Activated CD4-positive, alpha-beta T cell treated with anti-CD3 and anti-CD28 coated beads for 36 hours (primary cell): ENCODE results near the gene MME. TPM values are rescaled to one million over a fixed set of nuclear protein-coding genes. Genes with fewer than 3 reads are reported as not detected.
"Not testable (repeated sequence)": the region's sequence is repeated elsewhere in the genome, so short reads cannot be mapped to it uniquely, and the experiment has no call there.

Source experiments
- ATAC-seq: fragments of 200-7000 bp; cut with Tn5 transposase; one replicate; pipeline ENCODE4 v1.10.0; 2021; ENCODE audit warnings: mild to moderate bottlenecking, moderate library complexity
- CTCF ChIA-PET: fragments of 350-600 bp; sonication (Branson Sonifier 250); formaldehyde crosslinking; loops from one replicate; lab custom pipeline; 2021; ENCODE audit warnings: antibody characterized with exemption; lab: Charles Lee
- POLR2A ChIA-PET: fragments of 350-600 bp; sonication (Branson Sonifier 250); formaldehyde crosslinking; loops from one replicate; lab custom pipeline; 2021; ENCODE audit warnings: antibody characterized with exemption, inconsistent platforms; lab: Charles Lee
- DNase-seq: peaks from one replicate; pipeline ENCODE4 v3.0.0-alpha.2; 2020
- H3K27ac Mint-ChIP-seq: one replicate; pipeline ENCODE4 v1.8.0; 2021; ENCODE audit warnings: mixed read lengths
- H3K27me3 Mint-ChIP-seq: one replicate; pipeline ENCODE4 v1.8.0; 2021; ENCODE audit warnings: mixed read lengths
- H3K36me3 Mint-ChIP-seq: one replicate; pipeline ENCODE4 v1.8.0; 2021; ENCODE audit warnings: low read depth, mixed read lengths
- H3K4me1 Mint-ChIP-seq: one replicate; pipeline ENCODE4 v1.8.0; 2021; ENCODE audit warnings: mixed read lengths
- H3K4me3 Mint-ChIP-seq: one replicate; pipeline ENCODE4 v1.8.0; 2021; ENCODE audit warnings: mild to moderate bottlenecking, moderate library complexity, mixed read lengths
- H3K9me3 Mint-ChIP-seq: one replicate; pipeline ENCODE4 v1.8.0; 2021; ENCODE audit warnings: low read depth, mixed read lengths
- intact Hi-C, 2 experiments: fragments of 100-400 bp; cut with DNase I in 1 of 2; cut with micrococcal nuclease in 1 of 2; formaldehyde crosslinking; loops; one replicate each; pipeline versions ENCODE4 v1.14.2 to v1.15.1; 2022 to 2024; cut with DNase I, micrococcal nuclease
- total RNA-seq, 2 experiments: library from RNA; stranded (reverse); gene quantifications; one replicate each; pipeline ENCODE4 v1.2.3, GENCODE V29; 2021

Gene MME
- total RNA-seq, 2 experiments from 2014 or later, result 0.23 TPM; not detected in 1

DNA sequence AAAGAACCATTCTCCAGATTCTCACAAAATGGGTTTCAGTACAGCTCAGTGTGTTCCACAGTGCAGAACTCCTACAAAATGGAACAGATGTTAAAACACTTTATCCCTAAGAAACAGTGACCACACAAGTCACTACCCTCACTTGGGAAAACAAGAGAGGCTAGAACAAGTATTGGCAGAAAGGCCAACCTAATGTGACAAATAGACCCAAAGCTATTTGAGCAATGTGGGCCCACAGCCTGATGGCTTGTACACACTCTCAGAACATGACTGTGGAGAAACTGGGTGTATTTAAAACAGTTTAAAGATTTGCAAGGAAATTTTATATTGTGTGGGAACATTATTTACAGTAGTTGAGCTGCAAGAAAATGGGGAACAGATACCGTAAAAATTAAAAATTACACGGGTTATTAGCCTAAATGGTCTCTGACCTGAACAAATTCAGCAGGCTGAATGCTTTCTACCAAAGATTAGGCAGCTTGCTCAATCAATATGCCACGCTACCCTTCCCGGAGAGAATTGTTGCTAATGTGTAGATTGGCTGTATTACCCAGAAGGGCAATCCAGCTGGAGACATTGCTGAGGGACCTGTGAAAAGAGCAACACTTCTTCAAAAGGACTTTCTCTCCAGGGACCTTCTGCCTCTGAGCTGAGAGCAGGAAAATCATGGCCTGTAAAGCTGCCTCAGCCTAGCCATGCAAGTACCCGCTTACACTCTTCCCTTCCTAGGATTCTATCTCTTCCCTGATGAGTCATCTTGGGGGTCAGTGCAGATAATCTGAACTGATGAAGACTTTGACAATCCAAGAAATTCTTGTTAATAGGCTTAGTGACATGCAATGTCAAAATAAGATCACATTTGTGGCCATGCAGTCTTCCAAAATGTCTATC lies 116.3 kb downstream of the MME start:
- DNase-seq (no peak), ATAC-seq (no peak)
- ChIA-PET POLR2A (no interaction called here), CTCF (no interaction called here)
- Mint-ChIP-seq H3K4me3 (no peak overlapping the region), H3K27me3 (no peaks in the 10 kb centered on the region), H3K9me3 (no peaks in the 10 kb centered on the region), H3K4me1 (no peaks in the 10 kb centered on the region), H3K27ac (no peak overlapping the region), H3K36me3 (no peaks in the 10 kb centered on the region)
- intact Hi-C loops, result no loop called here

DNA sequence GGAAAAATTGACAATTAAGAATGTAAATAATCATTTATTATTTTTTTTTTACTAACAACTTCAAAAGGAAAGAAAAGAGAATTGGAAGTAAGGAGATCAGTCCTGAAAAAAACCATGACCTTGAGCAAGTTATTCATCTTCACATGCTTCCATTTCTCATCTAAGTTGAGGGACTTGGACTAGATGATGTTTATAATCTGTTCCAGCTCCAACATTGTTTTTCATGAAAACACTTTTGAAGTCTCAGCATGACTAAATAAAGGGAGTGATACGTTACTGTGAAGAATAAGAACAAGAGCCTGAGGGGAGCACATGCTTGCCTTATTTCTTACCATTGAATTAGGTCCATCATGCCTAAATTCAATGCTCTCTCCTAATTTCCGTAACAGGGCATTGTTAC lies 117.7 kb downstream of the MME start:
- intact Hi-C loops, result no loop called here
- Mint-ChIP-seq H3K9me3 (no peaks in the 10 kb centered on the region), H3K4me3 (no peak overlapping the region), H3K27ac (no peak overlapping the region), H3K36me3 (no peaks in the 10 kb centered on the region), H3K4me1 (no peaks in the 10 kb centered on the region), H3K27me3 (no peaks in the 10 kb centered on the region)
- POLR2A ChIA-PET, result interaction anchor here (0.7 kb wide), 1 partner anchor 306 kb away, joined by 4 read pairs; no protein-coding TSS in a partner anchor
- DNase-seq, result no peak
- CTCF ChIA-PET, result no interaction called here
- ATAC-seq, result no peak

DNA sequence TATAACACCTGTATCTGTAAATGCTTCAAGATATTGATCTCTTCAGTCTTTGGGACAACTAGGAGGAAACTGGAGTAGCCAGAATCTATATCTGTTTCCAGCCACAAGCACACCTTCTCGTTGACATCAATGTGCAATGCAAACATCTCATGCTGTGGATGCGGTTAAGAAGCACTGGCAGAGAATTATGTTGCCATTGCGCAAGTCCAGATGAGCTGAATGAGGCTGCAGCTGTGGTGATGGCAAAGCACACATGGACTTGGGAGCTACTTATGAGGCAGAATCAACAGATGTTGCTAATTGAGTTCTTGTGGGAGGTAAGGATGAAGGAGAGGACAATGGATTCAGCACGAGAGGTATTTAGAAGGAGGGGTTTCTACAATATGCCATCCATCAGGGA lies 122.5 kb downstream of the MME start:
- Mint-ChIP-seq H3K36me3 (no peaks in the 10 kb centered on the region), H3K27me3 (no peaks in the 10 kb centered on the region), H3K4me1 (no peaks in the 10 kb centered on the region), H3K27ac (no peak overlapping the region), H3K9me3 (no peaks in the 10 kb centered on the region), H3K4me3 (no peak overlapping the region)
- ChIA-PET POLR2A (no interaction called here), CTCF (interaction anchor here (1.6 kb wide), 1 partner anchor 8 kb away, joined by 4 read pairs; no protein-coding TSS in a partner anchor)
- ATAC-seq (no peak), DNase-seq (no peak)
- intact Hi-C loops, result no loop called here

DNA sequence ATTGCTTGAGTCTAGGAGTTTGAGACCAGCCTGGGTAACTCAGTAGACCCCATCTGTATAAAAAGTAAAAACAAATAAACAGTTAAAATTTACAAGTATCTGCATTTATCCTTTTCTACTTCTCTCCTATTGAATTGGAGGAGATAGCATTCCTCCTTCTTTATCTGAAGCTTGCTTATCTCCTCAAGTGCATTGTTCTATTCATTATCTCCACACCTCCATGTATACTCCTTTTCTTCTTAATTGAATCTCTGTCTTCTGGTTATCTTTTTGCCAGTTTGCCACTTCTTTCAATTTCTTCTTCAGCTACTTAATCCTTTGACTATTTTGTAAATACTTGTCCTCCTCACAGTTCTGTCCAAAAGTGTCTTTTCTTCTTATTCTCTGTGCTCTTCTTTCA lies 124.7 kb downstream of the MME start:
- Mint-ChIP-seq H3K9me3 (no peaks in the 10 kb centered on the region), H3K4me3 (no peak overlapping the region), H3K4me1 (no peaks in the 10 kb centered on the region), H3K27me3 (no peaks in the 10 kb centered on the region), H3K36me3 (no peaks in the 10 kb centered on the region), H3K27ac (no peak overlapping the region)
- no peak for DNase-seq
- intact Hi-C loops, result no loop called here
- POLR2A ChIA-PET, result no interaction called here
- CTCF ChIA-PET, result no interaction called here
- ATAC-seq, result no peak

DNA sequence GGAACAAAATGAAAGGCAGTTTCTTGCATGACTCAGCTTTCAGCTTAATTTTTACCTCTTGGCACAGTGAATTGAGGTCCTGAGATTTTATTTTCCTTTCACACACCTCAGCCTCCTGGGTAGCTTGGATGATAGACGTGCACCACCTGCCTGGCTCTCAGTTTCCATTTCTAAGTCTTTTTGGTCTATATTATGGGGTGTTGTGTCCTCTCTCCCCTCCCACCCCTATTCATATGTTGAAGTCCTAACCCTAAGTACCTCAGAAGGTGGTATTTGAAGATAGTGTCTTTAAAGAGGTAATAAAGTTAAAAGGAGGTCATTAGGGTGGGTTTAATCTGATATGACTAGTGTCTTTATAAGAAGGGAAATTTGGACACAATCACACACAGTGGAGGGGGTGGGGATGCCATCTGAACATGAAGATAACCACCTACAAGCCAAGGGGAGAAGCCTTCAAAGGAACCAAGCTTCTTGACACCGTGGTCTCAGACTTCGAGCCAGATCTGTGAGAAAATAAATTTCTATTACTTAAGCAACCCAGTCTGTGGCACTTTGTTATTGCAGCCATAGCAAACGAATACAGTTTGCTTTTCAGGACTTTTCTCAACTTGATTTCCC lies 128.2 kb downstream of the MME start:
- POLR2A ChIA-PET, result no interaction called here
- CTCF ChIA-PET, result no interaction called here
- Mint-ChIP-seq H3K27me3 (no peaks in the 10 kb centered on the region), H3K4me1 (no peaks in the 10 kb centered on the region), H3K9me3 (no peaks in the 10 kb centered on the region), H3K36me3 (no peaks in the 10 kb centered on the region), H3K4me3 (no peak overlapping the region), H3K27ac (no peak overlapping the region)
- intact Hi-C loops, result no loop called here
- ATAC-seq (no peak), DNase-seq (no peak)

DNA sequence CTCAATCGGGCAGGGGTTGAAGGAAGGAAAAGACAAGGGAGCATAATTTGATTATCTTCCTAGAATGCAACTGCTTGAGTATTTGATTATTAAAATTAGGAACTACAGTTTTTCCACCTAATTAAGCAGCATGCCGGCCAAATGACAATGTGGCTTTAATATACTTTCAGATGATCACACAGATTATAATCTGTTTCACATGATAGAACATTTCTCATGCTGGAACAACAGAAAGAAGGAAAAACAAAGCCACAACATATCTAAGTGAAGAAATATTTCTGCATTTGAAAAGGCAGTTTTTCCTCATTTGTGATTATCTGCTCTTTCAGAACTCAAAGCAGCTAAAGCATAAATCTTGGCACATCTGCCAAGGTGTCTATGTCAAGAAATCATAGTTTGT lies 130.6 kb downstream of the MME start:
- intact Hi-C loops, result no loop called here
- H3K9me3 Mint-ChIP-seq, result no peaks in the 10 kb centered on the region
- POLR2A ChIA-PET, result no interaction called here

DNA sequence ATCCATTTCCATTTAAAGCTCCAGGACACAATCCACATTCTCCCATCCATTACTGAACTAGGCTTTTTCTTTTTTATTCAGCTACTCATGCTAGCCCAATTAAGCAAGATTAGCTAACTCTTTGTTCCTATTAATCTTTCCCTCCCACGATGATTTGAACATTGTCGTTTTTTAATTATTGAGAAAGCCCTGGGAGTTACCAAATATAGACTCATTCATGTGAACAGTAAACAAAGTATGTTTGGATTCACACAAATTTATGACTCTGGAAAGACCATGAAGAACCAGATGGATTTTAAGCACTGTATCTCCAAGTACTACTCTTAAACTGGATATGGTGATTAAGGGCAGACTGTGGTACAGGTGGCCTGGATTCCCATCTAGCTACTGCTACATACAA lies 131.1 kb downstream of the MME start:
- H3K9me3 Mint-ChIP-seq, result no peaks in the 10 kb centered on the region
- no peaks in the 10 kb centered on the region for H3K4me1 Mint-ChIP-seq
- H3K27ac Mint-ChIP-seq, result no peak overlapping the region
- ChIA-PET CTCF (interaction anchor here (1.1 kb wide), 1 partner anchor 9 kb away, joined by 4 read pairs; no protein-coding TSS in a partner anchor), POLR2A (no interaction called here)
- no peaks in the 10 kb centered on the region for H3K27me3 Mint-ChIP-seq
- H3K36me3 Mint-ChIP-seq, result no peaks in the 10 kb centered on the region
- ATAC-seq, result no peak
- intact Hi-C loops, result no loop called here
- DNase-seq, result no peak
- no peak overlapping the region for H3K4me3 Mint-ChIP-seq

More for the DNA sequence above, 130.6 kb downstream of the MME start:
- H3K27ac Mint-ChIP-seq, result no peak overlapping the region
- ATAC-seq (no peak), DNase-seq (no peak)
- no peaks in the 10 kb centered on the region for H3K27me3 Mint-ChIP-seq
- no peaks in the 10 kb centered on the region for H3K36me3 Mint-ChIP-seq
- H3K4me3 Mint-ChIP-seq, result no peak overlapping the region
- H3K4me1 Mint-ChIP-seq, result no peaks in the 10 kb centered on the region
- CTCF ChIA-PET, result interaction anchor here (1.1 kb wide), 1 partner anchor 9 kb away, joined by 4 read pairs; no protein-coding TSS in a partner anchor

DNA sequence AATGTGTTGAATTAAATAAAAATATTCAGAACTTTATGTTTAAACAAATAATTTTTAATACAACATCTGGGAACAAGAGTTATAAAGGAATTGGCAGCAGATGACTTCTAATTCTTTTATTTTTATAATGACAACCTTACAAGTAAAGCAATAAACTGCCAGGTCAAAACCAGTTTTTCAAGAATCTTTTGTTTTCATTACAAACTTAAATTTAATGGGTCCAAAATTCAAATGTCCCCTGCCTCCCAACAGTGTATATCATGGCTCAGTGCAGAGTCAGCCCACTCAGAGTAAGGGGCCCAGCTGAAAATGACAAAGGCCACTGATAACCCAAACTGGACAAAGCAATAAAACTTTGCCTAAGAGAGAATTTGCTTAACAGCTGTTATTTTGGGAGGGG lies 131.8 kb downstream of the MME start:
- H3K27ac Mint-ChIP-seq, result no peak overlapping the region
- intact Hi-C loops, result no loop called here
- no peaks in the 10 kb centered on the region for H3K36me3 Mint-ChIP-seq
- ATAC-seq, result no peak
- no peak overlapping the region for H3K4me3 Mint-ChIP-seq
- no peak for DNase-seq
- H3K27me3 Mint-ChIP-seq, result no peaks in the 10 kb centered on the region
- H3K4me1 Mint-ChIP-seq, result no peaks in the 10 kb centered on the region
- H3K9me3 Mint-ChIP-seq, result no peaks in the 10 kb centered on the region
- ChIA-PET CTCF (no interaction called here), POLR2A (no interaction called here)

DNA sequence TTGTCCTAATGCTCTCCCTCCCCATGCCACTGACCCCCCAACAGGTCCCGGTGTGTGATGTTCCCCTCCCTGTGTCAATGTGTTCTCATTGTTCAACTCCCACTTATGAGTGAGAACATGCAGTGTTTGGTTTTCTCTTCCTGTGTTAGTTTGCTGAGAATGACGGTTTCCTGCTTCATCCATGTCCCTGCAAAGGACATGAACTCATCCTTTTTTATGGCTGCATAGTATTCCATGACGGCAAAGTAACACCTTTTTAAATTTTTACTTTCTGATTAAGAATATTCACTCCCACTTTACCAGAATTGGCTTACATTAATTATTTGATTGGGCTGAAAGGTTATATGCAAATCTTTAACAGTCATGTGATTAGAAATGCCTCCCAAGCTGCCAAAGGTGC lies 135.9 kb downstream of the MME start:
- DNase-seq, POLR2A ChIA-PET, H3K36me3 Mint-ChIP-seq, intact Hi-C loops, H3K4me1 Mint-ChIP-seq, H3K27me3 Mint-ChIP-seq, ATAC-seq, H3K4me3 Mint-ChIP-seq, H3K27ac Mint-ChIP-seq, H3K9me3 Mint-ChIP-seq, CTCF ChIA-PET: not testable (repeated sequence)

DNA sequence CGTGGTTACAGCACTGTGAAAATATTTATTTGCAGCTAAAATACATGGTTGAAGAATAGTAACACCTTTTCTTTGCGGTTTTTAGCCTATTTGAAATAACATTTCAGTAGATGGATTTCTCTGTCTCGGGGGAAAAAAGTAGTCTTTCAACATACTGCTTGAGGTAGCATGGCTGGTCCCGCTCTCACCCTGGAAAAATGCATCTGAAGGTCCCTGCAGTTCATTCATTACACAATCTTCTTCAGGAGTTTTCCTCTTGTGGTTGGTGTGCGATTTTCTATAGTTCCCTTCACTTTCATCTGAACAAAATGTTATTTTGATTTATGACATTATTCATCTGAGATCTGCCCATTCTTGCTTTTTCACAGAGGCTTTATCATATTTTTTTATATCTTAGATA lies 137.5 kb downstream of the MME start:
- Mint-ChIP-seq H3K36me3 (no peaks in the 10 kb centered on the region), H3K27ac (no peak overlapping the region), H3K9me3 (no peaks in the 10 kb centered on the region), H3K4me1 (no peaks in the 10 kb centered on the region), H3K27me3 (no peaks in the 10 kb centered on the region), H3K4me3 (no peak overlapping the region)
- intact Hi-C loops, result no loop called here
- ATAC-seq, result no peak
- ChIA-PET POLR2A (no interaction called here), CTCF (interaction anchor here (0.6 kb wide), 1 partner anchor 105 kb away, joined by 3 read pairs; no protein-coding TSS in a partner anchor)
- DNase-seq, result no peak

DNA sequence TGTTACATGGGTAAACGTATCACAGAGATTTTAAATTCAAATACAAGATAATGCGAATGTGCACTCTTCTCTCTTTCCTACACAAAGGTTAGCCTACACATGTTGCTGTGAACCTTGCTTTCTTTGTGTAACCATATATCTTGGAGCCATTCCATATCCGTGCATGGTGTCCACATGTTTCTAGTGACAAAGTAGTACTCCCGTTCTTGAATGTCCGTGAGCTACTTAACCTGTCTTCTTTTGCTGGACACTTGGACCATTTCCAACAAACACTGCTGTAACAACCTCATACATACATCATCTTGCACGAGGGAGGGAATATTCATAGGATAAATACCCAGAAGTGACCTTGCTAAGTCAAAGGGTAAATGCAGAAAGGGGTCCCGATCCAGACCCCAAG lies 138.3 kb downstream of the MME start:
- Mint-ChIP-seq H3K4me3 (no peak overlapping the region), H3K27me3 (no peaks in the 10 kb centered on the region), H3K9me3 (no peaks in the 10 kb centered on the region), H3K4me1 (no peaks in the 10 kb centered on the region), H3K36me3 (no peaks in the 10 kb centered on the region), H3K27ac (no peak overlapping the region)
- no peak for DNase-seq
- ChIA-PET POLR2A (no interaction called here), CTCF (no interaction called here)
- intact Hi-C loops, result no loop called here
- no peak for ATAC-seq

DNA sequence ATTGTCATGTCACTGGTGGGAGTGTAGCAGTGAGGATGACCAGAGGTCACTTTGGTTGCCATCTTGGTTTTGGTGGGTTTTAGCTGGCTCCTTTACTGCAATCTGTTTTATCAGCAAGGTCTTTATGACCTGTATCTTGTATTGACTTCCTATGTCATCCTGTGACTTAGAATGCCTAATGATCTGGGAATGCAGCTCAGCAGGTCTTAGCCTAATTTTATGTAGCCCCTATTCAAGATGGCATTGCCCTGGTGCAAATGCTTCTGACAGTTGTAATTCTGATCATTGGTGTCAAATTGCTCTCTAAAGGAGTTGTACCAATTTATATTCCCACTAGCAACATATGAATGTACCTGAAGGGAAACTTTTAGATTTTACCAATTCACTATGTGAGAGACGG lies 139.0 kb downstream of the MME start:
- no peaks in the 10 kb centered on the region for H3K36me3 Mint-ChIP-seq
- intact Hi-C loops, result no loop called here
- CTCF ChIA-PET, result no interaction called here

More for the DNA sequence above, 139.0 kb downstream of the MME start:
- DNase-seq, result no peak
- Mint-ChIP-seq H3K27me3 (no peaks in the 10 kb centered on the region), H3K4me1 (no peaks in the 10 kb centered on the region), H3K27ac (no peak overlapping the region), H3K9me3 (no peaks in the 10 kb centered on the region), H3K4me3 (no peak overlapping the region)
- ATAC-seq, result no peak
- POLR2A ChIA-PET, result no interaction called here
